HG03066 (cell line): ENCODE data around the gene NOVA2.

Source experiments
- ATAC-seq: cut with Tn5 transposase; IDR thresholded peaks from one replicate; pipeline ENCODE4 v1.9.1; 2021; ENCODE audit warnings: low read depth; ENCODE audit not compliant: unreplicated experiment

The NOVA2 gene

DNA sequence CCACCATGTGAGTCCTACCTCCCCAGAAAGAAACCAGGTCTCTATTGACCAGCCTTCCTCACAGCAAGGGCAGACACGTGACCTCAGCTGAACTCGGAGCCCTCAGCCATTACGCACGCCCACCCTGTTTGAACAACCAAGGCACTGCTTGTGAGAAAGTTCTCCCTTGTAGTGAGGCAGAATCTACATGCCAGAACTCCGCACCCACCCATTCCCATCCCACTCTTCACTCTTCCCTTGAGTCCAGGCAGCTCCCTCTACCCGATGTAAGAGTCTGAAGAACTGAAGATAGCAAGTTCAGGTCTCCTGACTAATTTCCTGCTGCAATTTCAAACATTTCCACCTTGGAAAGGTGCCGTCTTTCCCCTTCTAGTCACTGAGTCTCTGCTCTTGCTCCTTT lies 6.4 kb downstream of the NOVA2 start:
- no peak for ATAC-seq

DNA sequence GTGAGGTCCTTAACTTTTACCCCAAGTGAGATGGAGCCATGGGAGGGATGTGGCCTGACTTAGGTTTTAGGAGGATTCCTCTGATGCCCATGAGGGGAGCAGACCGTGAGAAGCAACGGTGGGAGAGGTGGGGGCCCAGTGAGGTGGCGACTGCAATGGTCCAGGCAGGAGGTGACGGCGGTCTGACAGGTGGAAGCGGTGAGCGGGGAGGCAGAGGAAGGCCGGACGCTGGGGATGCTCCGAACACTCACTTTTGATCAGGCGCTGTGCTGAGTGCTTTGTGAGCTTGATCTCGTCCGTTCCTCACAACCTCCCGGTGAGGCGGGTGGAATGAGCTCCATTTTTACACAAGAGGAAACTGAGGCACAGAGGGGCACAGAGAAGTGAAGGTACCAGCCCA lies 11.6 kb downstream of the NOVA2 start:
- ATAC-seq: no peak

DNA sequence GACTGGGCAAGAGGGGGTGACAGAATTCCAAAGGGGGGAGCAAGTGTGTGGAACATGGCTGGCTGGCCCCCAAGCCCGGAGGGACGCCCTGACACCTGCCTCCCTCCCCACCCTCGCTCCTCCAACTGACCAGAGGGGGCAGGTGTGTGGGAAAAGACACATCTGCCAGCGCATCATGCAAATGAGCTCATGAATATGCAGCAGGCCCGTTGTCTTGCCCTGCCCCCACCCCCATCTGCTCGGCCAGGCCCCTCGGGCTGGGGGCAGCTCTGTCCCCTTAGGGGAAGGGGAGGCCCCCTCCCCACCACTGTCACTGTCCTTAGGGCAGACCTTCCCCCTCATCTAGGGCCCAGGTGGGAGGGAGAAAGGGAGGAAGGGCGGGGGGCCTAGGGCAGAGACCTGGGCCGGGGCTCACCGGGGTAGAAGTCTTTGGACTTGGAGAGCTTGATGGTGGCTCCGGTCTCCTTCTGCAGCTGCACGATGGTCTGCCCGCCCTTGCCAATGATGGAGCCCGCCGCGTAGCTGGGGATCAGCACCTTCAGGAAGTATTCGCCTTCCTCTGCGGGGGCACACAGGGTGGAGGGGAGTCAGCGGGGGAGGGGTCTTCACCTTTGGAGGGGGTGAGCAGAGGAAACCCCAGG lies 12.9 kb downstream of the NOVA2 start:
- ATAC-seq: no peak

DNA sequence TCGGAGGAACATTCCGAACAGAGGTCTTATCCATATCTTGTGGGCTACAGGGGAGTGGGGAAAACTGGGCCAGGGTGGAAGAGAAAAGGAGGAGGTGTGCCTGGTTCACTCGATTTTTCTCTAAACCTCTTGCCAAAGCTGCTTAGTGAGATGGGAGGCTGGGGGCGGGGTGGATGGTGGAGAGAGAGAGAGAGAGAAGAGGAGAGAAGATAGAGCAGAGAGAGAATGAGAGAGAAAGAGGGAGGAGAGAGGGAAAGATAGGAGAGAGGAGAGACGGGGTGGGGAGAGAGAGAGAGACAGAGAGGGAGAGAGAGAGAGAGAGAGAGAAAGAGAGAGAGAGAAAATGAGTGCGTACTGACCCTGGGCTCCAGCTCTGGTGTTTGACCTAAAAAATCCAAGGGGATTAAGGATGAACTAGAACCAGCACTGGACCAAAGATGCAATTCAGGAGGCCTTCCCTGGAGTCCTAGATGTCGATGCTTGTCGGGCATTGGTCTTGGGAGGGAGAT lies 14.1 kb downstream of the NOVA2 start:
- ATAC-seq: no peak

DNA sequence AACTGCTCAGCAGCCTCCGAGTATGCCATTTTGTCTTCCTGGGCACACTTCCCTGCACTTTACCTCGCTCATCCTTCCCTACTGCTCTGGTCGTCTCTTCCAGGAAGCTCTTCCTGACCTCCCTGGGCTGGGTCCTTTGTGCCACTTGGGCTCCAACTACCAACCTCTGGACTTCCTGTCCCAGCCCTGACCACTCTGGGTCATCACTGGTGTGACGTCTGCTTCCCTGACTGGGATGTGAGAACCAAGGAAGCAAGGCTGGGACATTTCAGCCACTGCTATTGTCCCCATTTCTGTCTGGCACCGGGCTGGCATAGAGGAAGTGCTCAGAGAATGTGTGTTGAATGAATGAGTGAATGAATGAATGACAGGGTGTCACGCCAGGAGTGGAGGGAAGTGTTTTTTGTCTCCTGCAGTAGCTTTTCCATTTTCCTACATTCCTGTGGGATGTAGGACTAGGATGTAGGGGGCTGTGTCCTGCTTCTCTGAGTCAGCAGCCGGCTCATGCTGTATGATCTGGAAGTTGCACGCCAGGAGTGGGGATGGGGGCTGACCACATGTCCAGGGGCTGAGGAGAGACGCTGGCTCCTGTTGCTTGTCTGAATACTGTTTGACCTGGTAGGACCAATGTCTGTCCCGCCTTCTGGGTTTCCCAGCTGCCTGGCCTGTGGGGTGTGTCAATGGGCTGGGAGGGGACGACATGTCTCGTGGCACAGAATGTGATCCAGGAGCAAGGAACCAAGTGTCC lies 14.7 kb downstream of the NOVA2 start:
- ATAC-seq: no peak

DNA sequence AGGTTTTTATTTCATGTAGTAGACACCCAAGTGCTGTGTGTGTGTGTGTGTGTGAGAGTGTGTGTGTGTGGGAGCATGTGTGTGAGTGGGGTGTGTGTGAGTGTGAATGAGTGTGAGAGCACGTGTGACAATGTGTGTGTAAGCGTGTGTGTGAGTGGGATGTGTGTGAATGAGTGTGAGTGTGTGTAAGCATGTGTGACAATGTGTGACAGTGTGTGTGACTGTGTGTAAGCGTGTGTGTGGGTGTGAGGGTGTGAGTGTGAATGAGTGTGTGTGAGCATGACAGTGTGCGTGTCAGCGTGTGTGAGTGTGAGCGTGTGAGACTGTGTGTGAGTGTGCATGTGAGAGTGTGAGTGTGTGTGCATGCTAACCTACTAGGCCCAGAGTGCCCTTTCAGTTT lies 15.3 kb downstream of the NOVA2 start:
- ATAC-seq: no peak

DNA sequence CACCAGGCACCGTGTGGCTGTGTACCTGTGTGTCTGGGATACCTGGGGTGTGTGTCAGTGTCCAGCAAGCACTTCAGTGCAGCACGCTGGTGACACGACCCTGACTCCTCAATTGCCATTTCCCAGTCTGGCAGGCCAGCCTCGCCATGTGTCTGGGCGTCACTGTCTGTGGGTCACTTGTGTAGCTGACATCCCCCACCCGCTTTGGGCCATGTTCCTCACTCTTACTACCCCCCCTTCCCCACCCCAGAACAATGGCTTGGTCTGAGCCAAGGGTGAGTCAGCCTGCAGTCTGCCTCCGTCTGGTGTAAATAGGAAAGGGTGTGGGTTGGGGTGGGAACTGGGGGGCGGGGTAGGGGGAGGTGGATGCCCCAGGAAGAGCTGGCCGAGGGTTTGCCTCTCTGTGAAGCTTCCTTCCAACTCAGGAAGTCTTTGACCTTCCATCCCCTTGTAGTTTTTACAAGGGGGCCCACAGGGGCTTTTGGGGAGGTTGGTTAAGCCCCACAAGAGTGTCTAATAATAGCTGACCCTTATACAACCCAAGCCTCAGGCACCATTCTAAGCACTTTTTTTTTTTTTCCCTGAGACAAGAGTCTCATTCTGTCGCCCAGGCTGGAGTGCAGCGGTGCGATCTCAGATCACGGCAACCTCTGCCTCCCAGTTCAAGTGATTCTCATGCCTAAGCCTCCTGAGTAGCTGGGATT lies 17.6 kb downstream of the NOVA2 start:
- ATAC-seq: no peak

DNA sequence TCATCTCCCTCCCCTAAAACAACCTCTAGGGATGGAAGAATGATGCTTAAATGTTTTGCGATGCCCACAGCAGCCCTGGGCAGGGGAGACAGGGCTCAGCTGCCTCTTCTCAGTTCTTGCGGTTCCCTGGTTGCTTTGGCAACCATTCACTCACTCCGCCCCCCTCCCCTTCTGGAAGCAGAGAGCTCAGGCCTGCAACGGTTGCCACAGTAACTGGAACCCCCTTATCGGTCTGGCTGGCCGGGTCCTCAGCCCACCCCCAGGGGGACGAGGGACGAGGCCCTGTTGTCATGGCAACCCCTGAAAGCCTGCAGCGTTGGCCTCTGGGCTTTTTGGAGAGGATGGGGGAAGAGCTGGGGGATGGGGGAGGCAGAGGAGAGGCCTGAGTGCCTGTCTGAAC lies 19.5 kb downstream of the NOVA2 start:
- no peak for ATAC-seq

DNA sequence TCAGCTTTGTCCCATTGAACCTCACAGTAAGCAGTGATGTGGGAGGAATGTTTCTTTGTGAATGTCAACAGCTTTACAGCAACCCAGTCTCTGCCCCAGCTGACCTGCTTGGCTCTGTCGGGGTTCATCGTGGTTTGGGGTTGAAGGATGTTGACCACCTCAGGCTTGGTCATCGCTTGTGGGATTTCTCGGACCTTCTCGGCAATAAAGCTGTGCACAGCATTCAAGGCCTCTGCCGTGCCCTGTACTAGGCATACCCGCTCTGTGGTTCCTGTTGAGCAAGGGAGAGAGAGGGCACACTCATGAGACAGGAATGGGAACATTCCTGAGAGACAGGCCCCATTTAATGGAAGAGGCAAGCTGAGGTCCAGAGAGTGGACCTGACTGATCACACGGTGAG lies 20.0 kb downstream of the NOVA2 start:
- ATAC-seq: no peak

DNA sequence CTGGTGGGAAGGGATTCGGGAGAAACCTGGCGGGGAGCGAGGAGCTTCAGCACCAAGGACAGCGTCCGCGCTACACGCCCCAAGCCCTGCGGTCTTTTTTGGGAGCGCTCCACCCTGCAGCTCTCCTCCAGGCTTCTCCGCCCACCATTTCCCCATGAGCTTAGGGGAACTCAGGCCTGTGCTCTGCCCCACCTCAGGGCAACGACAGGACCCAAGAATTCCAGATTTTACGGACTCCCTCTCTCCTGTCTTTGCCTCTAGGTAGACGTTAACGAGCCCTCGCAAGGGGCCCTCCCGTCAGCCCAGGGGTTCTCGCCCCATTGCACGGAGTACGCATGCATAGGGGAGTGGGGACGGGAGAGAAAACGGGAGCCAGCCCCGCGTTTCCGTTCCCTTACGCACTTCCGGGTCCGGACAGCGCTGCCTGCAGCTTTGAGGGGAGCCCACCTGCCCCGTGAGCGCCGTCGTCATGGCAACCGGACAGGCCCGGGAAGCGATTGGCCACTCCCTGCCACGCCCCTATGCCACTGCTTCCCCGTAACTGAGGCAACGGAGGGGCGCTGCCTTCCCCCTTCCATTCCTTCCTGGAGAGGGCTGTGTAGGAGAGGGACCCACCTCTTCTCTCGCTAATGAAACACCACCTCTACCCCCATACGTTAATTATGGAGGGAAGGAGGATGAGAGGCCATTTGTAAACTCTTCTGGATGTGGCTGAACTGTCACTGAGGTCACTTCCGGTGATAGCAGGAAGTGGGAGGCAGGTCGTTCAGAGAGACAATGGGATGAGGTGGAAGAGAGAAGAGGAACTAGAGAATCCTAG lies 20.8 kb downstream of the NOVA2 start:
- no peak for ATAC-seq

DNA sequence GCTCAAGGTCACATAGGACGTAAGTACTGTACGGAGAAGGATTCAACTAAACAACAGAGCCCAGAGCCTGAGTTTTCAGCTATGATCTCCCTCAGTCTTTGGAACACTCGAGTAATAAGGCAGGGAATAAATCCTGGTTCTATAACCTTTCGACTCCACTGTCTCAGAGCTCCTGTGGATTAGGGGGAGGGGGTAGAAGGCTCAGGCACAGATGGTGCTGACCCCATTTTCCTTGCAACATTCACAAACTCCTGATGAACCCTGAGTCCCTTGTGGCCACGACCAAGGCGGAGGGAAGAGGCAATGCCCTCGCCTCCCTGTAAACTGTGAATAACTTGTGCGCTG lies 21.4 kb downstream of the NOVA2 start:
- ATAC-seq: no peak

DNA sequence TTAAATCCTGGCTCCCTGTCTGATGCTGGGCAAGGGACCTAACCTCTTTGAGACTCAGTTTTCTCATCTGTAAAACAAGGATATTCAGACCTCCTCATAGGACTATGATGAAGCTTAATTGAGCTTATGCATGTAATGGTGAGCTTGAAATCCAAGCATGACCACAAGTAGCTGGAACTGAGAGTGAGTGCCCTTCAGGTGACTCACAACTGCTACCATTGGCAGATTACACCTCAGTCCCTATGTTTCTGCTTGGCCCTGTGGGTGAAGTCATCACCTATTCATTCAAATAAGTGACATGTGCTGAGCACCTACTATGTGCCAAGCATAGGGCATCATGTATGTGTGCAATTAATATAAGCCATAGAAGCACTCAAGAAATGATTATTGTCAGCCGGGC lies 25.7 kb downstream of the NOVA2 start:
- ATAC-seq: no peak

DNA sequence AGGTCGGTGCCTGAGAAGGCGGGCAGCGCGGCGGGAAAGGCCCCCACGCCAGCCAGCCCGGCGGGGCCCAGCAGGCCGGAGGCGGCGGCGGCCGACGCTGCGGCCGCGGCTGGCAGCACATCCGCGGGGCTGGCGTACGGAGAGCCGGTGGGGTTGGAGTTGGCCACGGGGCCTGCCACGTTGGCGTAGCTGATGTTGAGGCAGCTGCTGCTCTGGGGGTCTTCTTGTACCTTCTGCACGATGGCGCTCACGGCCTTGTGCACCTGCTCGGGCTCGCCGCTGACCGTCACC lies 33.2 kb downstream of the NOVA2 start:
- no peak for ATAC-seq

DNA sequence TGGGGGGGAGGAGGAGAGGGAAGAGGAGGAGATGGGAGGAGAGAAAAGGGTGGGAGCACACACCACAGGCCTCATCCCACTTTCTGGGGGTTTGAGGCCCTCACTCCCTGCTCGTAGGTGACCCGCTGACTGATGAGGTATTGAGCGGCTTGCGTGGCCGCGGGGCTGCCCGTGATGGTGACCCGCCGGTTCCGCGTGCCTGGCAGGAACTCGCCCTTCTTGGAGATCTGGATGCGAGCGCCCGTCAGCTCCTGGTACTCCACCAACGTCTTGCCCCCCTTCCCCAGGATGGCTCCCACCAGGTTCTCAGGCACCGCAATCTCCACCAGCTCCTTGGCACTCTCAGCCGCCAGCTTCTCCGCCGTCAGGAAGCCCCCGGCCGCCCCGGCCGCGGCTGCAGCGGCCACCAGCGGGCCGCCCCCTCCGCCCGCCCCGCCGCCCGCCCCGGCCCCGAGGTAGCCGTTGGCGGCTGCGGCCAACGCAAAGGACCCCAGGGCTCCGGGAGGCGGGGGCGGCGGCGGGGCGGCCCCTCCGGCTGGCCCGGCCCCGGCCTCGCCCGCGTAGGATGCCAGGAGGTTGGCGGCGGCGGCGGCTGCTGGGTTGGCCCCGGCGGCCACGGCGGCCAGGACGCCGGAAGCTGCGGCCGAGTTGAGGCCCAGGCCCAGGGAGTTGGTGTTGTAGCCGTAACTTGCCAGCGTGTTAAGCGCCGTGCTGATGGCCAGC lies 33.7 kb downstream of the NOVA2 start:
- no peak for ATAC-seq

DNA sequence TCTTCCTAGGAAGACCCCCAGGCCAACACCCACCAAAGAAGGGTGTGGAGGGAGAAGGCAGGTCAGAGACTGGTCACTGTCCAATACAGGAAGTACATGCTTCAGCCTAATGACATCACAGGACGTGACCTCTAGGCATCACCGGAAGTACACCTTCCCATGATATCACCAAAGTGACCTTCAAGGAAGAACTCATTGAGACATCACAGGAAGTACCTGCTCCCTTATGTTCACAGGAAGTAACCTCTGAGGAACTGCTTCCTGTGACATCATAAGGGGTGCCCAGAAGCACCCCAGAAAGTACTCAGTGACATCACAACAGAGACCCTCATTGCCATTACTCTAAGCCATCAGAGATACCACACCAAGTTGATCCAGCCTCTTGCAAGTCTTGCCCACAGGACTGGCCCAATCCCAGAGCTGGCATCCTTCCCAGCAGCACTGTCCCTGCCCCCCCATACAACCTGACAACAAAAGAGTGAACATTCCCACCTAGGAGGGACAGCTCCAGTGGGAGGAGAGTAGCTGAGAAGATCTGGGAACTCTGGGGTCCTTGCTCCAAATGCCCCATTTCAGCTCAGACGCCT lies 34.8 kb downstream of the NOVA2 start:
- ATAC-seq: no peak

DNA sequence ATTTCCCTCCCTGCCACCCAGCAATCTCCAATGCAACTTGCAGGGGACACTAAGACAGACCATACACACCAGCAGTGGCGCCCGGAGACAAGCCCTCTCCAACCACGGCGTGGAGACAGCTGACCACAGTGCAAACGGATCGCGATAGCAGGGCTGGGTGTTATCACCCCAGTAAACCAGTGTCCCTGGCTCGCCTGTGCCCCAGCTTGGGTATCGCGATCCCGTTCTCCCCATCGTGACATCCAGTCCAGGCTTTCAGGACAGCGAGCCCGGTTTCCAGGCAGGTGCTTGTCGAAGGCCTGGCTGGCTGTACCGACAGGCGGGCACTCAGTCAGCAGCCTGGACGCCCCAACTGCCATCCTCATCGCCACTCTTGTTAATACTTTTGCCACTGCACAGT lies 38.4 kb downstream of the NOVA2 start:
- ATAC-seq: no peak

DNA sequence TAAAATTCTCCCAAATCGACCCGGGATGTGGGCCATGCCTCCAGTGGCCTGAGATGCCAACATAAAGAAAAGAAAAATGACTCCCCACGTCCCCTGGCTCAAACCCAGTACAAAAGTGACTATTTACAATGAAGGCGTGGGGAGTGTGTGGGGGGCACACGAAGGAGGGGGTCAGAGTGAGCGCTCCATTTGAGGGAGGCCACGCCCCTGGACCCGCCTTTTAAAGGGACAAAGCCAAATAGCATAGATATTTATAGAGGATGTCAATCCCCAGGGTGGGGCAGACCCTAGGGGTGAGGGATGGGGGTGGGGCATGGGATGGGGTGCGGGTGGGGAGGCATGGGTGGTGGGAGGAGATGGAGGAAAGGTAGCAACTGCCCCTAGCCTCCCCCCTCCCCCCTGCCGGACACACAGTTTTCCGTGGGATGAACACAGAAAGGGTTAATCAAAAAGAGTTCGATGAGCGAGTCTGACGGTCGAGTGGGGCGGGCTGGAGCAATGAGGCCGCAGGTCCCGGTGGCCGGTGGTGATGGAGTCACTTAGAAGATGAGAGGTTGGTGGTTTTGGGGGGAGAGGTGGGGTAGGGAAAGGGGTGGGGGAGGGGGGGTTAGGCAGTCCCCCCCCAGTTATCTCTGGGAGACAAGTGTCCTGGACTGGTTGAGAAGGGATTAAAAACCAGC lies 39.0 kb downstream of the NOVA2 start:
- ATAC-seq: no peak

DNA sequence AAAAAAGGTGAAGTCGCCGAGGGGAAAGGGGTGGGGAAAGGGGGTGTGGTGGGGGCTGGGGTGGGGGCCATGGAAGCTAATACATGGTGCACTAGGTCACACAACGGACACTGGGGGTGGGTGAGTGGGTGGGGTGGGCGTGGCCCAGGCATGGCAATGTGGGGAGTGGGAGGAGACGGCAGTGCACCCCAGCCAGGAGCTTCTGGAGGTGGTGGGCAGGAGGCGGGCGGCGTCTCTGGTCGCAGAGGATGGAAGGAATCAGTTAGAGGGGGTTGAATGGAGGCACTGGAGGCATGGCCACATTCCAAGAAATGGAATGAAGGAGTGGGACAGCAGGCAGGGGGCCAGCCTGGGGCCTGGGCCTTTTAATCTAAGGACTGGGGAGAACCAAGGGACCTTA lies 39.9 kb downstream of the NOVA2 start:
- no peak for ATAC-seq

DNA sequence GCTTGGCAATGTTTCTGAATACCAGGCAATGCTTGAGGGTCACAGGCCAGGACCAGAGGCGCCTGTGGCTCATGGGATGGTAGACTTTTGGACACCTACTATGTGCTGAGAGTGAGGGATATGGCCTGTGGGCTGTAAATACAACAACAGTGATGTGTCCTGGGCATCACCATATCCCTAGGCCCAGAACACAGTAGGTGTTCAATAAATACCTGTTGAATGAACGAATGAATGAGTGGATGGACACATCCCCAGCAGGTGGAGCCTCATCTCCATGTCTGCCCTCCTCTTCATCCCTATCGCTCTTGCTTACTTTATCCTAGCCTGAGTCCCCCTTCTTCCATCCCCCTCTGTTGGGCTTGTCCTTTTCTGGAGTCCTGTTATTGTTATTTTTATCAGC lies 42.6 kb downstream of the NOVA2 start:
- ATAC-seq: no peak

DNA sequence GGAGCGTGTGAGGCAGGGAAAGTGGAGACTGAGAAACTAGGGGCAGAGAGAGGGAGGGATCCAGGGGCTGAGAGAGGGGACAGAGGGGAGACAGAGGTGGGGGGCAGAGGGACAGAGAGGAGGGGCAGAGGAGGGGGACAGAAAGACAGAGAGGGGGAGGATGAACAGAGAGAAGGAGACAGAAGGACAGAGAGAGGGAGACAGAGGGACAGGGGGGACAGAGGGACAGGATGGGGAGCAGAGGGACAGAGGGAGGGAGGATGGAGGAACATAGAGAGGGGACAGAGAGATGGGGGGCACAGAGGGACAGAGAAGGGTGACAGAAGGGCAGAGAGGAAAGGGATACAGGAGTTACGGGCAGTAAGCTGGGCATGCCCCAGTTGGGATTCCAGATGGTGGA lies 44.4 kb downstream of the NOVA2 start:
- no peak for ATAC-seq
